Neural progenitor cell (in vitro differentiated cells): ENCODE results near the gene SLC9A3. TPM values are rescaled to one million over a fixed set of nuclear protein-coding genes. Genes with fewer than 3 reads are reported as not detected.

Source experiments
- DNase-seq: peaks from one replicate; pipeline ENCODE4 v3.0.0-alpha.2; 2016; ENCODE audit warnings: low spot score
- H2AFZ ChIP-seq: fragments of 200-600 bp; sonication (generic); replicated peaks from 2 replicates; pipeline ENCODE4 v1.6.1; 2016; ENCODE audit warnings: antibody characterized with exemption
- H3F3A ChIP-seq: fragments of 200-600 bp; sonication (generic); 2 replicates; pipeline ENCODE4 v1.6.1; 2016; ENCODE audit warnings: antibody characterized with exemption, low read depth
- H3K27ac ChIP-seq: fragments of 200-600 bp; sonication (generic); 2 replicates; pipeline ENCODE4 v1.5.1; 2016; ENCODE audit warnings: mild to moderate bottlenecking
- H3K27me3 ChIP-seq: fragments of 200-600 bp; sonication (generic); 2 replicates; pipeline ENCODE4 v1.6.1; 2016; ENCODE audit warnings: mild to moderate bottlenecking, moderate library complexity
- H3K36me3 ChIP-seq: fragments of 200-600 bp; sonication (generic); 2 replicates; pipeline ENCODE4 v1.5.1; 2016
- H3K4me1 ChIP-seq: fragments of 200-600 bp; sonication (generic); 2 replicates; pipeline ENCODE4 v1.6.1; 2016; ENCODE audit warnings: mixed run types
- H3K4me2 ChIP-seq: fragments of 200-600 bp; sonication (generic); 2 replicates; pipeline ENCODE4 v1.6.1; 2016
- H3K4me3 ChIP-seq: fragments of 200-600 bp; sonication (generic); 2 replicates; pipeline ENCODE4 v1.5.1; 2016
- H3K79me2 ChIP-seq: fragments of 200-600 bp; sonication (generic); 2 replicates; pipeline ENCODE4 v1.6.1; 2016; ENCODE audit warnings: low read depth
- H3K9ac ChIP-seq: fragments of 200-600 bp; sonication (generic); 2 replicates; pipeline ENCODE4 v1.6.1; 2016
- H3K9me3 ChIP-seq: fragments of 200-600 bp; sonication (generic); 2 replicates; pipeline ENCODE4 v1.5.1; 2016; ENCODE audit warnings: low read depth
- H4K20me1 ChIP-seq: fragments of 200-600 bp; sonication (generic); 2 replicates; pipeline ENCODE4 v1.6.1; 2016; ENCODE audit warnings: low read depth
- H3K27ac Mint-ChIP-seq: 3 replicates; pipeline ENCODE4 v1.8.0; 2021; ENCODE audit warnings: mixed read lengths
- H3K27me3 Mint-ChIP-seq: 2 replicates; pipeline ENCODE4 v1.8.0; 2022; ENCODE audit warnings: low read depth, mild to moderate bottlenecking, inconsistent platforms, moderate library complexity, mixed read lengths; ENCODE audit not compliant: insufficient read depth
- H3K36me3 Mint-ChIP-seq: 3 replicates; pipeline ENCODE4 v1.8.0; 2021; ENCODE audit warnings: mixed read lengths
- H3K4me1 Mint-ChIP-seq: 3 replicates; pipeline ENCODE4 v1.8.0; 2021; ENCODE audit warnings: mixed read lengths
- H3K4me3 Mint-ChIP-seq: 3 replicates; pipeline ENCODE4 v1.8.0; 2021; ENCODE audit warnings: mild to moderate bottlenecking, moderate library complexity, mixed read lengths
- H3K9me3 Mint-ChIP-seq: 3 replicates; pipeline ENCODE4 v1.8.0; 2020; ENCODE audit warnings: mixed read lengths
- EZH2 ChIP-seq: fragments of 200-600 bp; sonication (generic); IDR thresholded peaks from 2 replicates; pipeline ENCODE4 v1.6.1; 2017; ENCODE audit warnings: antibody characterized with exemption, mild to moderate bottlenecking, moderate library complexity
- EZH2phosphoT487 ChIP-seq: fragments of 200-600 bp; sonication (generic); IDR thresholded peaks from 2 replicates; pipeline ENCODE4 v1.6.1; 2017; ENCODE audit warnings: antibody characterized with exemption
- total RNA-seq: library from RNA; depleted of rRNA; stranded (reverse); fragments of >200 nt; gene quantifications from 2 replicates; pipeline ENCODE4 v1.2.3, GENCODE V29; 2015; ENCODE audit warnings: low replicate concordance
- TF ChIP-seq, protein P1 (sequence below): fragments of 200-600 bp; sonication (generic); IDR thresholded peaks from 2 replicates; pipeline ENCODE4 v1.5.1; 2017; ENCODE audit warnings: antibody characterized with exemption, mild to moderate bottlenecking

Gene SLC9A3
- total RNA-seq, 1 donor from 2014 or later: 1.4 TPM

DNA sequence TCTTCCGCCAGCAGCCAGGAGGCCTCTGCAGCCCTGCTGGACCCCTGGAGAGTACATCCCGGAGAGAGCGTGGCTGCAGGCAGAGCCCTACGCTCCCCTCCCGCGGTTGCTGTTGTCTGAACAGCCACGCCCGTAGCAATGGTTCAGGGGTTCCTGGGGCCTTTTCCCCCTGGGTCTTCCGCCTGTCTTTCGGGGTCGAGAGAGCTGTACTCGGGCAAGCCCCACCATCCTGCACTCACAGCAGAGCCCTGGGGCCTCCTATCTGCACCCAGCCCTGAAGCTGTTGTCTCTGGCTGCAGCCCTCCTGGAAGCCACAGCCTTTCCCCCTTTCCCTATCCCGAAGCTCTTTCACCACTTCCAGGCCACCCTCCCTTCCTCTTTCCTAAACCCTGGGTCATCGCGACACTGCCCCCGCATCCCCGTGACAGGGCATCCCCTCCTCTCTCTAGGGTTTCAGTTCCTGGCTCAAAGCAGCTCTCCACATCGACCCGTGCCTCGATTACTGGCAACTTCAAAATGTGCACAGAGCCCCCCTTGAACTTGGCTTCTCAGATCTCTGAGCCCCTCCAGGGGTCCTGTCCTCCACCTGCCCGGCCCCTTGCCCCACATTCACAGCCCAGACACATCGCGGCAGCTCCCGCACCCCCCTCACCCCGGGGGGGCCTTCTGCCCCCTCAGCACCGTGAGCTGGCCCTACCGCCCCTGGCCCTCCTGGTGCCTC, 44.0 kb upstream of the SLC9A3 start:
- peaks cover 3% of the 10 kb centered on the region for H3K4me1 Mint-ChIP-seq
- Histone ChIP-seq H3K36me3 (no peaks in the 10 kb centered on the region), H3K27ac (no peak overlapping the region), H3K27me3 (peaks cover 26% of the 10 kb centered on the region), H4K20me1 (no peaks in the 10 kb centered on the region), H3K9me3 (no peaks in the 10 kb centered on the region), H3K4me1 (peaks cover 2% of the 10 kb centered on the region), H3F3A (no peaks in the 10 kb centered on the region), H3K4me2 (no peak overlapping the region), H3K79me2 (no peaks in the 10 kb centered on the region), H2AFZ (no peak overlapping the region), H3K9ac (no peak overlapping the region), H3K4me3 (no peak overlapping the region)
- no peak overlapping the region for H3K4me3 Mint-ChIP-seq
- TF ChIP-seq EZH2: no peak
- TF ChIP-seq, protein P1, sequence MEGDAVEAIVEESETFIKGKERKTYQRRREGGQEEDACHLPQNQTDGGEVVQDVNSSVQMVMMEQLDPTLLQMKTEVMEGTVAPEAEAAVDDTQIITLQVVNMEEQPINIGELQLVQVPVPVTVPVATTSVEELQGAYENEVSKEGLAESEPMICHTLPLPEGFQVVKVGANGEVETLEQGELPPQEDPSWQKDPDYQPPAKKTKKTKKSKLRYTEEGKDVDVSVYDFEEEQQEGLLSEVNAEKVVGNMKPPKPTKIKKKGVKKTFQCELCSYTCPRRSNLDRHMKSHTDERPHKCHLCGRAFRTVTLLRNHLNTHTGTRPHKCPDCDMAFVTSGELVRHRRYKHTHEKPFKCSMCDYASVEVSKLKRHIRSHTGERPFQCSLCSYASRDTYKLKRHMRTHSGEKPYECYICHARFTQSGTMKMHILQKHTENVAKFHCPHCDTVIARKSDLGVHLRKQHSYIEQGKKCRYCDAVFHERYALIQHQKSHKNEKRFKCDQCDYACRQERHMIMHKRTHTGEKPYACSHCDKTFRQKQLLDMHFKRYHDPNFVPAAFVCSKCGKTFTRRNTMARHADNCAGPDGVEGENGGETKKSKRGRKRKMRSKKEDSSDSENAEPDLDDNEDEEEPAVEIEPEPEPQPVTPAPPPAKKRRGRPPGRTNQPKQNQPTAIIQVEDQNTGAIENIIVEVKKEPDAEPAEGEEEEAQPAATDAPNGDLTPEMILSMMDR: no peak
- no peak for TF ChIP-seq EZH2phosphoT487
- no peak for DNase-seq
- H3K9me3 Mint-ChIP-seq: peaks cover 14% of the 10 kb centered on the region
- no peak overlapping the region for H3K27ac Mint-ChIP-seq
- H3K27me3 Mint-ChIP-seq: peaks cover 11% of the 10 kb centered on the region
- H3K36me3 Mint-ChIP-seq: no peaks in the 10 kb centered on the region

DNA sequence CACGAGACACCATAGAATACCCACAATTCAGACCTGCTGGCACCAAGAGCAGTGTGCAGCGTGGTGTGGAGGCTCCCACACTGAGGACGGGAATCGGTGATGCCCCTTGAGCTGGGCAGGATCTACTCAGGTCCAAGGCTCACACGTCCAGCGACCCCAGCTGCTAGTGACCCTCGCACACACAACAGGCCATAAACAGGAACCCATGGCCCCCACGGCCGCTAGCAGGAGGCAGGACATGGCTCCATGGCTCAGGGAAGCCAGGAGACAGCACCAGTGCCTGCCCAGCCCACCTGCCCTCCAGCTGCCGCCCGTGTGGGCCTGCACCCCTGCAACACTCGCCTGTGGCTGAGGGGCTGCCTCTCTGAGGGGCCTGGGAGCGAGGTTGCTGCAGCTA, 43.4 kb upstream of the SLC9A3 start:
- no peak for DNase-seq
- no peaks in the 10 kb centered on the region for H3K9me3 ChIP-seq
- peaks cover 26% of the 10 kb centered on the region for H3K27me3 ChIP-seq
- H3K4me2 ChIP-seq: no peak overlapping the region
- H3K27ac ChIP-seq: no peak overlapping the region
- H3K79me2 ChIP-seq: no peaks in the 10 kb centered on the region
- H3K27me3 Mint-ChIP-seq: peaks cover 11% of the 10 kb centered on the region
- H3K4me1 ChIP-seq: peaks cover 2% of the 10 kb centered on the region
- no peaks in the 10 kb centered on the region for H3K36me3 Mint-ChIP-seq
- no peak overlapping the region for H2AFZ ChIP-seq
- H3K36me3 ChIP-seq: no peaks in the 10 kb centered on the region
- no peak overlapping the region for H3K4me3 ChIP-seq
- H3K9ac ChIP-seq: no peak overlapping the region
- TF ChIP-seq EZH2phosphoT487: no peak
- TF ChIP-seq EZH2: no peak
- TF ChIP-seq, protein P1: no peak
- H3K4me1 Mint-ChIP-seq: peaks cover 3% of the 10 kb centered on the region
- H4K20me1 ChIP-seq: no peaks in the 10 kb centered on the region
- no peak overlapping the region for H3K4me3 Mint-ChIP-seq
- H3F3A ChIP-seq: no peaks in the 10 kb centered on the region
- H3K27ac Mint-ChIP-seq: no peak overlapping the region
- peaks cover 14% of the 10 kb centered on the region for H3K9me3 Mint-ChIP-seq

GRCh38 chr5:566636-567309, 42.5 kb upstream of the SLC9A3 start:
- Histone ChIP-seq H2AFZ (no peak overlapping the region), H3K27me3 (peaks cover 26% of the 10 kb centered on the region), H3K27ac (no peak overlapping the region), H3K4me2 (no peak overlapping the region), H3K36me3 (no peaks in the 10 kb centered on the region), H3K79me2 (no peaks in the 10 kb centered on the region), H3K4me3 (no peak overlapping the region), H3K9me3 (no peaks in the 10 kb centered on the region), H4K20me1 (no peaks in the 10 kb centered on the region), H3F3A (no peaks in the 10 kb centered on the region), H3K9ac (no peak overlapping the region), H3K4me1 (no peaks in the 10 kb centered on the region)
- Mint-ChIP-seq H3K4me1 (peaks cover 3% of the 10 kb centered on the region), H3K27ac (no peak overlapping the region), H3K4me3 (no peak overlapping the region), H3K9me3 (peaks cover 14% of the 10 kb centered on the region), H3K36me3 (no peaks in the 10 kb centered on the region), H3K27me3 (peaks cover 11% of the 10 kb centered on the region)
- TF ChIP-seq EZH2phosphoT487 (no peak), EZH2 (no peak)
- TF ChIP-seq, protein P1: no peak
- DNase-seq: no peak
